Liver (tissue), 9 donors: Measurements from ENCODE around the gene TMPRSS13. TPM values are rescaled to one million over a fixed set of nuclear protein-coding genes. Genes with fewer than 3 reads are reported as not detected.

Source experiments
- DNase-seq: peaks from one replicate; pipeline ENCODE4 v3.0.0-alpha.2; 2017; ENCODE audit warnings: low spot score
- H3K27ac ChIP-seq, 2 donors: one replicate each; pipeline ENCODE4 v1.7.0; 2013; ENCODE audit warnings: inconsistent platforms in 2 of 2, low read length in 2 of 2, control low read depth in 1 of 2, low read depth in 1 of 2, mild to moderate bottlenecking in 1 of 2
- H3K27me3 ChIP-seq, 4 donors: one replicate each; pipeline versions ENCODE4 v1.6.1 to v1.7.0; 2013; ENCODE audit warnings: low read length in 3 of 4, inconsistent platforms in 1 of 4, mild to moderate bottlenecking in 1 of 4, moderate library complexity in 1 of 4; ENCODE audit not compliant: control insufficient read depth in 4 of 4, insufficient read depth in 4 of 4
- H3K36me3 ChIP-seq, 4 donors: one replicate each; pipeline versions ENCODE4 v1.6.1 to v1.7.0; 2013; ENCODE audit warnings: low read length in 3 of 4, mild to moderate bottlenecking in 3 of 4, low read depth in 1 of 4, moderate library complexity in 1 of 4; ENCODE audit not compliant: control insufficient read depth in 4 of 4, insufficient read depth in 3 of 4
- H3K4me1 ChIP-seq, 4 donors: one replicate each; pipeline versions ENCODE4 v1.6.1 to v1.7.0; 2013; ENCODE audit warnings: low read length in 3 of 4, mild to moderate bottlenecking in 3 of 4, moderate library complexity in 1 of 4; ENCODE audit not compliant: control insufficient read depth in 4 of 4, insufficient read depth in 4 of 4
- H3K4me3 ChIP-seq, 3 donors: one replicate each; pipeline versions ENCODE4 v1.6.1 to v1.7.0; 2013; ENCODE audit warnings: low read length in 3 of 3, control low read depth in 1 of 3, low read depth in 1 of 3, mild to moderate bottlenecking in 1 of 3
- H3K9ac ChIP-seq, 2 donors: one replicate each; pipeline ENCODE4 v1.7.0; 2013; ENCODE audit warnings: low read length in 2 of 2, mild to moderate bottlenecking in 2 of 2, moderate library complexity in 2 of 2, control low read depth in 1 of 2, low read depth in 1 of 2
- H3K9me3 ChIP-seq, 4 donors: one replicate each; pipeline versions ENCODE4 v1.6.1 to v1.7.0; 2013; ENCODE audit warnings: low read length in 3 of 4; ENCODE audit not compliant: control insufficient read depth in 4 of 4
- EGR1 ChIP-seq, 2 donors: IDR thresholded peaks; 2 replicates each; pipeline ENCODE4 v1.6.1; 2016 to 2018; ENCODE audit warnings: antibody characterized with exemption in 2 of 2, low read depth in 2 of 2
- FOXA2 ChIP-seq: IDR thresholded peaks from 2 replicates; pipeline ENCODE4 v1.6.1; 2016; ENCODE audit warnings: antibody characterized with exemption
- GABPA ChIP-seq, 2 donors: IDR thresholded peaks in 1 of 2; conservative IDR thresholded peaks in 1 of 2; 2 replicates each; pipeline ENCODE4 v1.6.1; 2016; ENCODE audit warnings: antibody characterized with exemption in 2 of 2, mild to moderate bottlenecking in 1 of 2, moderate library complexity in 1 of 2
- HNF4G ChIP-seq: IDR thresholded peaks from 2 replicates; pipeline ENCODE4 v1.6.1; 2016; ENCODE audit warnings: antibody characterized with exemption
- JUND ChIP-seq, 2 donors: IDR thresholded peaks; 2 replicates each; pipeline ENCODE4 v1.6.1; 2016; ENCODE audit warnings: antibody characterized with exemption in 2 of 2
- NR2F2 ChIP-seq: IDR thresholded peaks from 2 replicates; pipeline ENCODE4 v1.6.1; 2016; ENCODE audit warnings: antibody characterized with exemption
- RAD21 ChIP-seq, 2 donors: IDR thresholded peaks; 2 replicates each; pipeline ENCODE4 v1.6.1; 2016; ENCODE audit warnings: antibody characterized with exemption in 2 of 2, mild to moderate bottlenecking in 2 of 2
- SP1 ChIP-seq: IDR thresholded peaks from 2 replicates; pipeline ENCODE4 v1.6.1; 2018; ENCODE audit warnings: antibody characterized with exemption, mild to moderate bottlenecking
- TAF1 ChIP-seq: conservative IDR thresholded peaks from 2 replicates; pipeline ENCODE4 v1.6.1; 2016; ENCODE audit warnings: antibody characterized with exemption, mild to moderate bottlenecking
- WGBS: extraction: QIAGEN DNeasy Blood & Tissue Kit; methylation state at CpG from one replicate; pipeline ENCODE4 v1.1.7; 2013; 5-methylcytosine and 5-hydroxymethylcytosine counted together
- polyA plus RNA-seq, 2 donors: library from polyadenylated mRNA; stranded (reverse) in 1 of 2; unstranded in 1 of 2; fragments of 200-250 nt in 1 of 2; fragments of >200 nt in 1 of 2; fragmentation: Nextera tagmentation in 1 of 2; extraction: Ambion mirVana in 1 of 2; gene quantifications; one replicate each; pipeline versions ENCODE4 v1.2.1 to v1.2.3, GENCODE V29; 2013 to 2015
- total RNA-seq, 2 donors: library from RNA; depleted of rRNA; stranded (reverse); fragments of >200 nt; gene quantifications; one replicate each; pipeline ENCODE4 v1.2.3, GENCODE V29; 2014
- TF ChIP-seq, protein P1 (sequence below): IDR thresholded peaks from 2 replicates; pipeline ENCODE4 v1.6.1; 2016; ENCODE audit warnings: antibody characterized with exemption
- TF ChIP-seq, protein P2 (sequence below): fragments of 150-350 bp; IDR thresholded peaks from 2 replicates; pipeline ENCODE4 v1.5.1; 2017; ENCODE audit warnings: improper control_type of control experiment, low read depth, low read length; ENCODE audit not compliant: missing input control
- donor health status: healthy.
- donor health status: healthy.
- donor health status: healthy.
- donor health status: healthy.
- donor health status: healthy.

TMPRSS13 gene
- total and polyA plus RNA-seq, 4 donors = 0.11 to 0.93 (median 0.24) TPM

DNA sequence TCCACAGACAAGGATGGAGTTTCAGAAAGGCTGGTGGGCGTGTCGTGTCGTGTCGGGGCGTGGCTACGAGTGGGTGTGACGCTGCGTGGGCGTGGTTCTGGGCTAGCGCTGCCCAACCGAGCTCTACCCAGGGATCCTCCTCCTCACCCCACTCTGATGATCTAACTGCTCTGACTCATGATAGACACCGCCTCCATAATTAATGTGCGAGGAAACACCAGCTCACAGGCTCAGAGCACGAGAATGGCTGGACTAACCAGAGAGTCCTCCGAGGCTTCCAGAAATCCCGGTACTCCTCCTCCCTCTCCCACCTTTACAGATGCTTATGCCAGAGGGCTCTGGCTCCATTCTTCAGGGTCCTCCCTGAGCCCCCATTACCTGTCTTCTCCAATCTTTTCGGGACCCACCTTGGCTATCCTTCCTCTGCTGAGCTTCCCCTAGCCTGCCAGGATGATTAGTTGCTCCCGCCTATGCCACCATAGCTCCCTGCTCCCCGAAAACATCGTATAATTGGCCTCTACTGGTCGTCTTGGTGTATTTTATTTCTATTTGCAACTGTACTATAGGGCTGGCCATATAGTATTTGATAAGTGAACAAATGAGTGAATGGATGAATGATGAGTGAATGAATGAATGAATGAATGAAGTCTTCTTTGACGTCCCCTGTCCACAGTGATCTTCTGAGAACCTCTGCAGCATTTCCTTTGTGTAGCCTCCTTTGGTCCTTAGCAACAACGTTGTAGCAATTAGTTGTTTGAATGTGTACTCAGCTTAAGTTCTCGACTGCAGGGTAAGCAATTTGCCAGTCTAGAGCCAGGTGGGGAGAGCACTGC lies 21.7 kb downstream of the TMPRSS13 start:
- Histone ChIP-seq H3K9ac (no peak overlapping the region), H3K9me3 (no peaks in the 10 kb centered on the region), H3K36me3 (no peaks in the 10 kb centered on the region), H3K4me1 (no peaks in the 10 kb centered on the region), H3K27ac (no peak overlapping the region), H3K27me3 (peaks cover 0 to 2% (median 0%) of the 10 kb centered on the region in 4 donors), H3K4me3 (no peak overlapping the region)
- TF ChIP-seq SP1 (peak; percentile 9), JUND (IDR thresholded peaks at IDR 0.05) (no peak)
- 36% methylated on average over 24 of the region's 24 CpGs for WGBS
- peak; percentile 91 for DNase-seq

DNA sequence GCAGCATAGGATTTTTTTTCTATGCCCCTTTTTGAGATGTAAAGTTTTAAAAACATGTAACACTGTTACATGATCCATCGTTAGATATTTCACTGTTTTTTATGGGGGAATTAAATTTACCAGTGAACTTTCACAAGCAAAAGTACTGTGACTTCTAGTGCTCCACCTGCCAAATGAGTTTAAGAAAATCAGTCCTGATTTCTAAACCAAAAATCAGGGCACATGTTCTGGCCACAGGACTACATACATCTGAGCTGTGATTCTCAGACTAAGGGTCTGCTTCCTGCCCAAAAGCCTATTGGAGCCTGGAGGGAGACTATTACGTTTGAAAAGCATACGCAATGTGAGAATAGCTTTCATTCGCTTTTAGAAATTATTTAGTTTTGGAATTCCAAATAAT lies 22.5 kb downstream of the TMPRSS13 start:
- Histone ChIP-seq H3K36me3 (no peaks in the 10 kb centered on the region), H3K9me3 (no peaks in the 10 kb centered on the region), H3K4me3 (no peak overlapping the region), H3K27me3 (peaks cover 0 to 2% (median 0%) of the 10 kb centered on the region in 4 donors), H3K27ac (no peak overlapping the region), H3K4me1 (no peaks in the 10 kb centered on the region), H3K9ac (no peak overlapping the region)
- DNase-seq = no peak
- WGBS = 82% methylated on average over 4 of the region's 4 CpGs
- TF ChIP-seq SP1 = no peak

DNA sequence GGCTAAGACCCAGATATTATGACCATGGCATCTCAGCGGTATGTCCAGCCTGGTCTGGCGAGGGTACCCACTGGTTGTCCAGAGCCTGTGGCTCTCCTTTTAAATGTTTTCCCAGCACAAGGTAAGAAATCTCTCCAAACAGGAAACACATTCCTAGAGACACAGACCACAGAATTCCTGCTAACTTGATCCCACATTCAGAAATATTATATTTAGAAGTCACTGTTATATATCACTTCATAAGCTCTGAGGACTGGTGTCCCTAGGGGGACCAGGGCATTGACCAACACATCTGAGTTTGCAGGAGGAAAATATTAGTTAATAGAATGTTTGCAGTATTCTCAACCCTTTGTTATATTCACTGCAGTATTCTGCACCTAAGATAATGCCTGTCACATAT lies 23.1 kb downstream of the TMPRSS13 start:
- no peak overlapping the region for H3K4me3 ChIP-seq
- H3K9me3 ChIP-seq = no peaks in the 10 kb centered on the region
- no peak for TF ChIP-seq HNF4G
- no peak overlapping the region for H3K27ac ChIP-seq
- 96% methylated on average over 2 of the region's 2 CpGs for WGBS
- no peak overlapping the region for H3K9ac ChIP-seq
- H3K27me3 ChIP-seq = no peaks in the 10 kb centered on the region
- no peaks in the 10 kb centered on the region for H3K36me3 ChIP-seq
- no peaks in the 10 kb centered on the region for H3K4me1 ChIP-seq
- DNase-seq = no peak

DNA sequence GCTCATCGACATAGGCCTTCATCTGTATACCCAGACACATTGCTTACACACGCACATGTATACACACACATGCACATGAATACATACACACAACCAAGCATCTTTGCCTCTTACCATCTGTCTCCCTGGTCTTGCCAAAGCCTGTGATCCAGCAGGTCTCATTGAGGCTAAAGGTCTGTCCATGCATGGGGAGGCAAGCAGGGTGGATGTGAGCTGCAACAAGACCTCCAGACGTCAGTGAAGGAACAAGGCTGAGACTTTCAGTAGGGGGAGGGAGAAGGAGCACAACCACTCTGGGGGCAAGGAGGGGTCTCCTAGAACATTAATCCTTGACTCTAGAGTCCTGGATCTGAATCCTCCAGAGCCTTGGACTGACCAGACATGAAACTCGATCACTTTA lies 23.7 kb downstream of the TMPRSS13 start:
- peak; percentile 26 for DNase-seq

More for the DNA sequence above, 23.7 kb downstream of the TMPRSS13 start:
- no peaks in the 10 kb centered on the region for H3K27me3 ChIP-seq
- no peak overlapping the region for H3K9ac ChIP-seq
- 77% methylated on average over 4 of the region's 4 CpGs for WGBS
- no peaks in the 10 kb centered on the region for H3K36me3 ChIP-seq
- H3K27ac ChIP-seq = no peak overlapping the region
- no peak overlapping the region for H3K4me3 ChIP-seq
- no peaks in the 10 kb centered on the region for H3K9me3 ChIP-seq
- TF ChIP-seq, protein P1, sequence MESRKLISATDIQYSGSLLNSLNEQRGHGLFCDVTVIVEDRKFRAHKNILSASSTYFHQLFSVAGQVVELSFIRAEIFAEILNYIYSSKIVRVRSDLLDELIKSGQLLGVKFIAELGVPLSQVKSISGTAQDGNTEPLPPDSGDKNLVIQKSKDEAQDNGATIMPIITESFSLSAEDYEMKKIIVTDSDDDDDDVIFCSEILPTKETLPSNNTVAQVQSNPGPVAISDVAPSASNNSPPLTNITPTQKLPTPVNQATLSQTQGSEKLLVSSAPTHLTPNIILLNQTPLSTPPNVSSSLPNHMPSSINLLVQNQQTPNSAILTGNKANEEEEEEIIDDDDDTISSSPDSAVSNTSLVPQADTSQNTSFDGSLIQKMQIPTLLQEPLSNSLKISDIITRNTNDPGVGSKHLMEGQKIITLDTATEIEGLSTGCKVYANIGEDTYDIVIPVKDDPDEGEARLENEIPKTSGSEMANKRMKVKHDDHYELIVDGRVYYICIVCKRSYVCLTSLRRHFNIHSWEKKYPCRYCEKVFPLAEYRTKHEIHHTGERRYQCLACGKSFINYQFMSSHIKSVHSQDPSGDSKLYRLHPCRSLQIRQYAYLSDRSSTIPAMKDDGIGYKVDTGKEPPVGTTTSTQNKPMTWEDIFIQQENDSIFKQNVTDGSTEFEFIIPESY = no peak
- TF ChIP-seq RAD21 (IDR thresholded peaks at IDR 0.05) (no peak), NR2F2 (no peak), EGR1 (IDR thresholded peaks at IDR 0.05; ENCODE audit: low read depth in 2 of 2) (no peak), TAF1 (no peak), SP1 (no peak), FOXA2 (no peak), HNF4G (no peak), GABPA (IDR thresholded peaks at IDR 0.05 in 1 of 2, conservative IDR thresholded peaks at IDR 0.05 in 1 of 2) (no peak)
- TF ChIP-seq, protein P2, sequence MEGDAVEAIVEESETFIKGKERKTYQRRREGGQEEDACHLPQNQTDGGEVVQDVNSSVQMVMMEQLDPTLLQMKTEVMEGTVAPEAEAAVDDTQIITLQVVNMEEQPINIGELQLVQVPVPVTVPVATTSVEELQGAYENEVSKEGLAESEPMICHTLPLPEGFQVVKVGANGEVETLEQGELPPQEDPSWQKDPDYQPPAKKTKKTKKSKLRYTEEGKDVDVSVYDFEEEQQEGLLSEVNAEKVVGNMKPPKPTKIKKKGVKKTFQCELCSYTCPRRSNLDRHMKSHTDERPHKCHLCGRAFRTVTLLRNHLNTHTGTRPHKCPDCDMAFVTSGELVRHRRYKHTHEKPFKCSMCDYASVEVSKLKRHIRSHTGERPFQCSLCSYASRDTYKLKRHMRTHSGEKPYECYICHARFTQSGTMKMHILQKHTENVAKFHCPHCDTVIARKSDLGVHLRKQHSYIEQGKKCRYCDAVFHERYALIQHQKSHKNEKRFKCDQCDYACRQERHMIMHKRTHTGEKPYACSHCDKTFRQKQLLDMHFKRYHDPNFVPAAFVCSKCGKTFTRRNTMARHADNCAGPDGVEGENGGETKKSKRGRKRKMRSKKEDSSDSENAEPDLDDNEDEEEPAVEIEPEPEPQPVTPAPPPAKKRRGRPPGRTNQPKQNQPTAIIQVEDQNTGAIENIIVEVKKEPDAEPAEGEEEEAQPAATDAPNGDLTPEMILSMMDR = no peak
- H3K4me1 ChIP-seq = no peaks in the 10 kb centered on the region
